ENCODE data around the gene PIK3R6.

PIK3R6 gene

GRCh38 chr17:8791910-8792270 is 75.6 kb downstream of the PIK3R6 start:
- no peak for DNase-seq

GRCh38 chr17:8791248-8791909 is 76.1 kb downstream of the PIK3R6 start:
- no peak for DNase-seq

GRCh38 chr17:8789743-8790142 is 77.7 kb downstream of the PIK3R6 start:
- DNase-seq = no peak

GRCh38 chr17:8788998-8789397 is 78.5 kb downstream of the PIK3R6 start:
- DNase-seq = no peak

- peak; percentile 6 for DNase-seq
Observed at GRCh38 chr17:8785547-8786413, 81.7 kb downstream of the PIK3R6 start.

GRCh38 chr17:8782176-8782575 is 85.3 kb downstream of the PIK3R6 start:
- DNase-seq = no peak

GRCh38 chr17:8781776-8782175 is 85.7 kb downstream of the PIK3R6 start:
- DNase-seq = no peak

- no peak for DNase-seq
Observed at GRCh38 chr17:8776881-8777280, 90.6 kb downstream of the PIK3R6 start.

GRCh38 chr17:8776248-8776647 is 91.2 kb downstream of the PIK3R6 start:
- no peak for DNase-seq

- DNase-seq = no peak
Observed at GRCh38 chr17:8766731-8767130, 100.7 kb downstream of the PIK3R6 start.

GRCh38 chr17:8762012-8762411 is 105.5 kb downstream of the PIK3R6 start:
- no peak for DNase-seq

- DNase-seq = no peak
Observed at GRCh38 chr17:8758137-8758596, 109.3 kb downstream of the PIK3R6 start, which contains the start of gene SPDYE4. TSS of gene SPDYE4 (minus strand) at chr17:8758546. CDS start at chr17:8758382, 164 bp downstream.

- DNase-seq = no peak
Observed at GRCh38 chr17:8757189-8757588, 110.3 kb downstream of the PIK3R6 start.

- no peak for DNase-seq
Observed at GRCh38 chr17:8755590-8756255, 111.8 kb downstream of the PIK3R6 start.

GRCh38 chr17:8754890-8755289 is 112.6 kb downstream of the PIK3R6 start:
- DNase-seq = no peak

GRCh38 chr17:8753976-8754440 is 113.5 kb downstream of the PIK3R6 start:
- no peak for DNase-seq

- no peak for DNase-seq
Observed at GRCh38 chr17:8753136-8753975, 114.1 kb downstream of the PIK3R6 start.
